Astrocyte (in vitro differentiated cells and primary cell): Measurements from ENCODE around the gene PROSER3. TPM values are rescaled to one million over a fixed set of nuclear protein-coding genes. Genes with fewer than 3 reads are reported as not detected.

Source experiments
- DNase-seq: peaks from one replicate; pipeline ENCODE4 v3.0.0-alpha.2; 2010; ENCODE audit warnings: low read depth
- FAIRE-seq: peaks from 2 replicates; lab custom pipeline; 2011; peaks lifted over from hg19 to GRCh38; lab: Jason Lieb, UNC
- H2AFZ ChIP-seq: 2 replicates; pipeline ENCODE4 v1.6.0; 2012; ENCODE audit warnings: low read depth, low read length, inconsistent platforms
- H3K27ac ChIP-seq: 2 replicates; pipeline ENCODE4 v1.5.1; 2011; ENCODE audit warnings: low read depth, low read length, inconsistent platforms
- H3K27me3 ChIP-seq: 2 replicates; pipeline ENCODE4 v1.6.0; 2011; ENCODE audit warnings: low read length, inconsistent platforms; ENCODE audit not compliant: insufficient read depth
- H3K36me3 ChIP-seq: 2 replicates; pipeline ENCODE4 v1.5.1; 2011; ENCODE audit warnings: low read length, inconsistent platforms; ENCODE audit not compliant: insufficient read depth
- H3K4me1 ChIP-seq: 2 replicates; pipeline ENCODE4 v1.5.1; 2011; ENCODE audit warnings: low read length, inconsistent platforms; ENCODE audit not compliant: insufficient read depth
- H3K4me2 ChIP-seq: 2 replicates; pipeline ENCODE4 v1.6.0; 2012; ENCODE audit warnings: low read length, inconsistent platforms
- H3K4me3 ChIP-seq: 2 replicates; pipeline ENCODE4 v1.5.1; 2011; ENCODE audit warnings: low read depth, mild to moderate bottlenecking, low read length, inconsistent platforms; ENCODE audit not compliant: insufficient read depth
- H3K79me2 ChIP-seq: 2 replicates; pipeline ENCODE4 v1.6.0; 2012; ENCODE audit warnings: mild to moderate bottlenecking, low read length, inconsistent platforms; ENCODE audit not compliant: insufficient read depth
- H3K9ac ChIP-seq: 2 replicates; pipeline ENCODE4 v1.6.0; 2012; ENCODE audit warnings: mild to moderate bottlenecking, low read length, inconsistent platforms
- H3K9me3 ChIP-seq: 2 replicates; pipeline ENCODE4 v1.5.1; 2012; ENCODE audit warnings: low read depth, mild to moderate bottlenecking, low read length, inconsistent platforms; ENCODE audit not compliant: insufficient read depth
- H4K20me1 ChIP-seq: 2 replicates; pipeline ENCODE4 v1.6.0; 2012; ENCODE audit warnings: low read length, inconsistent platforms; ENCODE audit not compliant: insufficient read depth
- H3K27ac Mint-ChIP-seq: one replicate; pipeline ENCODE4 v1.8.0; 2021; ENCODE audit warnings: mild to moderate bottlenecking, mixed read lengths; ENCODE audit not compliant: unreplicated experiment
- H3K27me3 Mint-ChIP-seq: one replicate; pipeline ENCODE4 v1.8.0; 2021; ENCODE audit warnings: low read depth, mixed read lengths; ENCODE audit not compliant: unreplicated experiment
- H3K36me3 Mint-ChIP-seq: one replicate; pipeline ENCODE4 v1.8.0; 2021; ENCODE audit warnings: low read depth, mixed read lengths; ENCODE audit not compliant: unreplicated experiment
- H3K4me1 Mint-ChIP-seq: one replicate; pipeline ENCODE4 v1.8.0; 2021; ENCODE audit warnings: low read depth, mixed read lengths; ENCODE audit not compliant: unreplicated experiment
- H3K4me3 Mint-ChIP-seq: one replicate; pipeline ENCODE4 v1.8.0; 2021; ENCODE audit warnings: mild to moderate bottlenecking, moderate library complexity, mixed read lengths; ENCODE audit not compliant: unreplicated experiment
- H3K9me3 Mint-ChIP-seq: one replicate; pipeline ENCODE4 v1.8.0; 2021; ENCODE audit warnings: mild to moderate bottlenecking, mixed read lengths; ENCODE audit not compliant: unreplicated experiment
- CTCF ChIP-seq: IDR thresholded peaks from 2 replicates; pipeline ENCODE4 v1.5.1; 2011; ENCODE audit warnings: low read depth, mild to moderate bottlenecking, inconsistent platforms, low read length, moderate library complexity; ENCODE audit not compliant: insufficient read depth
- EZH2 ChIP-seq: IDR thresholded peaks from 2 replicates; pipeline ENCODE4 v1.6.1; 2012; ENCODE audit warnings: mild to moderate bottlenecking, low read length, inconsistent platforms; ENCODE audit not compliant: insufficient read depth
- total RNA-seq: library from RNA; stranded (reverse); gene quantifications from 2 replicates; pipeline ENCODE4 v1.2.1, GENCODE V29; 2021

Gene PROSER3
- total RNA-seq, 1 donor from 2014 or later: 35.6 TPM

GRCh38 chr19:35740423-35741202 is 17.4 kb upstream of the PROSER3 start:
- Mint-ChIP-seq H3K27ac (peak overlapping the region; percentile 18), H3K9me3 (no peaks in the 10 kb centered on the region), H3K4me3 (peak overlapping the region; percentile 82), H3K36me3 (peaks cover 8% of the 10 kb centered on the region), H3K27me3 (no peaks in the 10 kb centered on the region), H3K4me1 (no peaks in the 10 kb centered on the region)
- Histone ChIP-seq H3K27me3 (no peaks in the 10 kb centered on the region), H3K36me3 (peaks cover 8% of the 10 kb centered on the region), H2AFZ (peak overlapping the region; percentile 80), H3K4me2 (peak overlapping the region; percentile 100), H3K9me3 (no peaks in the 10 kb centered on the region), H3K27ac (peak overlapping the region; percentile 16), H4K20me1 (peaks cover 14% of the 10 kb centered on the region), H3K79me2 (peaks cover 2% of the 10 kb centered on the region), H3K4me3 (peak overlapping the region; percentile 73), H3K4me1 (peaks cover 5% of the 10 kb centered on the region), H3K9ac (peak overlapping the region; percentile 75)
- DNase-seq (peak; percentile 89), FAIRE-seq (no peak)
- TF ChIP-seq CTCF (no peak), EZH2 (no peak)

GRCh38 chr19:35741203-35741515 is 16.8 kb upstream of the PROSER3 start:
- peaks cover 7% of the 10 kb centered on the region for H3K4me1 ChIP-seq
- FAIRE-seq (no peak), DNase-seq (no peak)
- Mint-ChIP-seq H3K36me3 (peaks cover 8% of the 10 kb centered on the region), H3K9me3 (no peaks in the 10 kb centered on the region), H3K27me3 (no peaks in the 10 kb centered on the region), H3K27ac (peak overlapping the region; percentile 18), H3K4me1 (no peaks in the 10 kb centered on the region), H3K4me3 (peak overlapping the region; percentile 82)
- H3K9me3 ChIP-seq: no peaks in the 10 kb centered on the region
- no peak for TF ChIP-seq EZH2
- TF ChIP-seq CTCF: no peak
- peak overlapping the region; percentile 16 for H3K27ac ChIP-seq
- peak overlapping the region; percentile 75 for H3K9ac ChIP-seq
- H4K20me1 ChIP-seq: peaks cover 12% of the 10 kb centered on the region
- peaks cover 7% of the 10 kb centered on the region for H3K79me2 ChIP-seq
- H3K36me3 ChIP-seq: peaks cover 8% of the 10 kb centered on the region
- peak overlapping the region; percentile 80 for H2AFZ ChIP-seq
- peak overlapping the region; percentile 73 for H3K4me3 ChIP-seq
- H3K4me2 ChIP-seq: peak overlapping the region; percentile 100
- no peaks in the 10 kb centered on the region for H3K27me3 ChIP-seq

GRCh38 chr19:35742121-35742724 is 15.8 kb upstream of the PROSER3 start, which contains the start of gene IGFLR1:
Gene IGFLR1, minus strand, starts transcription at chr19:35742452. Its CDS starts 1,272 bp downstream, at chr19:35741180.
- H3K4me1 ChIP-seq: peaks cover 12% of the 10 kb centered on the region
- no peak within 1 kb of the TSS for H2AFZ ChIP-seq
- TF ChIP-seq CTCF (no peak), EZH2 (no peak)
- FAIRE-seq (no peak), DNase-seq (no peak)
- H4K20me1 ChIP-seq: peaks cover 12% of the 10 kb centered on the region
- H3K36me3 Mint-ChIP-seq: peaks cover 5% of the 10 kb centered on the region
- H3K79me2 ChIP-seq: peaks cover 18% of the 10 kb centered on the region
- peaks cover 4% of the 10 kb centered on the region for H3K36me3 ChIP-seq
- H3K4me3 Mint-ChIP-seq: peak within 1 kb of the TSS; percentile 27
- H3K9ac ChIP-seq: no peak within 1 kb of the TSS
- H3K4me1 Mint-ChIP-seq: peaks cover 5% of the 10 kb centered on the region
- H3K27me3 ChIP-seq: no peaks in the 10 kb centered on the region
- no peak within 1 kb of the TSS for H3K4me3 ChIP-seq
- H3K27ac ChIP-seq: no peak within 1 kb of the TSS
- no peaks in the 10 kb centered on the region for H3K27me3 Mint-ChIP-seq
- H3K27ac Mint-ChIP-seq: peak within 1 kb of the TSS; percentile 26
- no peaks in the 10 kb centered on the region for H3K9me3 ChIP-seq
- no peaks in the 10 kb centered on the region for H3K9me3 Mint-ChIP-seq
- H3K4me2 ChIP-seq: no peak within 1 kb of the TSS
